Fibroblast of lung (primary cell): Measurements from ENCODE around the gene TMEM232. TPM values are rescaled to one million over a fixed set of nuclear protein-coding genes. Genes with fewer than 3 reads are reported as not detected.
A peak's percentile ranks its signal among the peaks of the same experiment; 100 is the strongest.

Source experiments
- DNase-seq, 2 donors: peaks; one replicate each; pipeline versions ENCODE4 v3.0.0 to v3.0.0-alpha.2; 2010; ENCODE audit warnings: low read depth in 2 of 2
- H2AFZ ChIP-seq: 2 replicates; pipeline ENCODE4 v1.5.1; 2012; ENCODE audit warnings: low read length, control low read depth, inconsistent platforms
- H3K27ac ChIP-seq: 2 replicates; pipeline ENCODE4 v1.5.1; 2011; ENCODE audit warnings: low read length, control low read depth; ENCODE audit not compliant: insufficient read depth
- H3K27me3 ChIP-seq: 2 replicates; pipeline ENCODE4 v1.5.1; 2011; ENCODE audit warnings: mild to moderate bottlenecking, low read length; ENCODE audit not compliant: control insufficient read depth, insufficient read depth
- H3K36me3 ChIP-seq: 2 replicates; pipeline ENCODE4 v1.5.1; 2011; ENCODE audit warnings: low read length; ENCODE audit not compliant: control insufficient read depth, insufficient read depth
- H3K4me1 ChIP-seq: 2 replicates; pipeline ENCODE4 v1.5.1; 2011; ENCODE audit warnings: low read length; ENCODE audit not compliant: control insufficient read depth, insufficient read depth; ENCODE audit errors: extremely low read depth
- H3K4me2 ChIP-seq: 2 replicates; pipeline ENCODE4 v1.5.1; 2011; ENCODE audit warnings: low read length, control low read depth; ENCODE audit not compliant: insufficient read depth; ENCODE audit errors: extremely low read depth
- H3K4me3 ChIP-seq, 4 experiments: fragments of 200-600 bp in 1 of 4; sonication (generic) in 1 of 4; replicated peaks in 1 of 4; 2 replicates each; pipeline ENCODE4 v1.5.1; 2011 to 2016; ENCODE audit warnings: low read length in 4 of 4, low read depth in 3 of 4, mild to moderate bottlenecking in 3 of 4, control low read depth in 2 of 4, inconsistent platforms in 1 of 4, mixed read lengths in 1 of 4; ENCODE audit not compliant: insufficient read depth in 1 of 4; ENCODE audit errors: control extremely low read depth in 1 of 4
- H3K79me2 ChIP-seq: 2 replicates; pipeline ENCODE4 v1.5.1; 2012; ENCODE audit warnings: mild to moderate bottlenecking, low read length, inconsistent platforms; ENCODE audit not compliant: control insufficient read depth, insufficient read depth
- H3K9ac ChIP-seq: 2 replicates; pipeline ENCODE4 v1.5.1; 2011; ENCODE audit warnings: mild to moderate bottlenecking, low read length, control low read depth; ENCODE audit not compliant: insufficient read depth
- H3K9me3 ChIP-seq: 2 replicates; pipeline ENCODE4 v1.5.1; 2012; ENCODE audit warnings: low read depth, low read length; ENCODE audit not compliant: control insufficient read depth, insufficient read depth
- H4K20me1 ChIP-seq: 2 replicates; pipeline ENCODE4 v1.5.1; 2011; ENCODE audit warnings: low read length; ENCODE audit not compliant: control insufficient read depth, insufficient read depth; ENCODE audit errors: extremely low read depth
- EZH2 ChIP-seq: IDR thresholded peaks from 2 replicates; pipeline ENCODE4 v1.5.1; 2012; ENCODE audit warnings: low read length, control low read depth, mild to moderate bottlenecking; ENCODE audit errors: missing control alignments
- polyA plus RNA-seq, 2 donors: library from polyadenylated mRNA; depleted of rRNA in 1 of 2; stranded (reverse) in 1 of 2; unstranded in 1 of 2; fragments of >200 nt; gene quantifications; 2 replicates each; pipeline ENCODE4 v1.2.1, GENCODE V29; 2011 to 2012; ENCODE audit warnings: missing spikeins in 1 of 2
- total RNA-seq: library from RNA; depleted of rRNA; stranded (reverse); fragments of >200 nt; gene quantifications from 2 replicates; pipeline ENCODE4 v1.2.1, GENCODE V29; 2014
- TF ChIP-seq, protein P1 (sequence below), 2 donors: IDR thresholded peaks in 1 of 2; conservative IDR thresholded peaks in 1 of 2; 1 replicate in 1 of 2; 2 replicates in 1 of 2; pipeline ENCODE4 v1.5.1; 2011 to 2012; ENCODE audit warnings: low read length in 2 of 2, control low read depth in 1 of 2, inconsistent platforms in 1 of 2, low read depth in 1 of 2, mild to moderate bottlenecking in 1 of 2

TMEM232 gene
- total and polyA plus RNA-seq, 2 donors (not counting 1 experiment from before 2014, with no cell fraction given) = 2.0 to 5.6 TPM

DNA sequence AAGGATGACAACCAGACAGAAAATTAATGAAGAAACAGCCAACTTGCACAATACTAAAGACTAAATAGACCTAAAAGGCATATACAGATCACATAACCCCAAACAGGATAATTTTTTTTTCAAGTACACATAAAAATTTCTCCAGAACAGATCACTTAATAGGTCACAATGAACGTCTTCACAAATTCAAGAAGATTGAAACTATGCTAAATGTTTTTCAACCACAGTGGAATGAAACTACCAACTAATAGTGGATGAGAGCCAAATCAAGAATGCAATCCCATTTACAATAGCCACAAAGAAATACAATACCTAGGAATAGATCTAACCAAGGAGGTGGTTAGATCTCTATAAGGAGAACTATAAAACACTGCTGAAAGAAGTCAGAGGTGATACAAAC lies 145.8 kb downstream of the TMEM232 start:
- H3K4me3 ChIP-seq = no peak overlapping the region
- no peaks in the 10 kb centered on the region for H3K4me1 ChIP-seq
- H3K27me3 ChIP-seq = no peaks in the 10 kb centered on the region
- no peak overlapping the region for H3K9ac ChIP-seq
- H4K20me1 ChIP-seq = no peaks in the 10 kb centered on the region
- H3K27ac ChIP-seq = no peak overlapping the region
- no peak for TF ChIP-seq EZH2
- TF ChIP-seq, protein P1, sequence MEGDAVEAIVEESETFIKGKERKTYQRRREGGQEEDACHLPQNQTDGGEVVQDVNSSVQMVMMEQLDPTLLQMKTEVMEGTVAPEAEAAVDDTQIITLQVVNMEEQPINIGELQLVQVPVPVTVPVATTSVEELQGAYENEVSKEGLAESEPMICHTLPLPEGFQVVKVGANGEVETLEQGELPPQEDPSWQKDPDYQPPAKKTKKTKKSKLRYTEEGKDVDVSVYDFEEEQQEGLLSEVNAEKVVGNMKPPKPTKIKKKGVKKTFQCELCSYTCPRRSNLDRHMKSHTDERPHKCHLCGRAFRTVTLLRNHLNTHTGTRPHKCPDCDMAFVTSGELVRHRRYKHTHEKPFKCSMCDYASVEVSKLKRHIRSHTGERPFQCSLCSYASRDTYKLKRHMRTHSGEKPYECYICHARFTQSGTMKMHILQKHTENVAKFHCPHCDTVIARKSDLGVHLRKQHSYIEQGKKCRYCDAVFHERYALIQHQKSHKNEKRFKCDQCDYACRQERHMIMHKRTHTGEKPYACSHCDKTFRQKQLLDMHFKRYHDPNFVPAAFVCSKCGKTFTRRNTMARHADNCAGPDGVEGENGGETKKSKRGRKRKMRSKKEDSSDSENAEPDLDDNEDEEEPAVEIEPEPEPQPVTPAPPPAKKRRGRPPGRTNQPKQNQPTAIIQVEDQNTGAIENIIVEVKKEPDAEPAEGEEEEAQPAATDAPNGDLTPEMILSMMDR (conservative IDR thresholded peaks at IDR 0.05 in 1 of 2, IDR thresholded peaks at IDR 0.05 in 1 of 2; ENCODE audit: low read depth in 1 of 2, low read length in 2 of 2) = no peak
- H2AFZ ChIP-seq = no peak overlapping the region
- no peaks in the 10 kb centered on the region for H3K79me2 ChIP-seq
- no peaks in the 10 kb centered on the region for H3K36me3 ChIP-seq
- H3K4me2 ChIP-seq = no peak overlapping the region
- no peaks in the 10 kb centered on the region for H3K9me3 ChIP-seq
- DNase-seq = peak in 1 of 2 donors; percentile 49

DNA sequence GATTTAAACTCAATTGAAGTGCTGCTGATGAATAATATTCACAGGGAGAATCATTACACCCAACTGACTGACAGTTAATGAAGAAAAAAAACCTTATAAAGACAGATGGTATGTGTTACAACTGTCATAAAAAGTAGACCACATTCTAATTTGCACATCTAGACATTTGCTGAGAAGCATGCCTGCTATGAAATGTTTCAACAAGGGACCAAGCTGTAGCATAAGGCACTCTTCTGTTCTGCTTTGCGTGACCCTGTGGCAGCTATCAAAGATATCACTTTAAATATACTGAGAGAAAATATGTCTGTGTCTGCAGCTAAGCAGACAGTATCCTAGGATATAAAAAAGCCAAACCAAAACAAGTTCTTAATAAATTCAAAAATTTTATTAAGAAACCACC lies 153.7 kb downstream of the TMEM232 start:
- H3K9ac ChIP-seq = no peak overlapping the region
- no peak for DNase-seq
- no peak for TF ChIP-seq EZH2
- TF ChIP-seq, protein P1 (conservative IDR thresholded peaks at IDR 0.05 in 1 of 2, IDR thresholded peaks at IDR 0.05 in 1 of 2; ENCODE audit: low read depth in 1 of 2, low read length in 2 of 2) = no peak
- H4K20me1 ChIP-seq = no peaks in the 10 kb centered on the region
- H3K79me2 ChIP-seq = no peaks in the 10 kb centered on the region
- H3K36me3 ChIP-seq = no peaks in the 10 kb centered on the region
- H3K4me1 ChIP-seq = no peaks in the 10 kb centered on the region
- no peak overlapping the region for H3K27ac ChIP-seq
- no peak overlapping the region for H2AFZ ChIP-seq
- no peak overlapping the region for H3K4me2 ChIP-seq
- H3K27me3 ChIP-seq = no peaks in the 10 kb centered on the region
- H3K4me3 ChIP-seq = no peak overlapping the region
- H3K9me3 ChIP-seq = no peaks in the 10 kb centered on the region

DNA sequence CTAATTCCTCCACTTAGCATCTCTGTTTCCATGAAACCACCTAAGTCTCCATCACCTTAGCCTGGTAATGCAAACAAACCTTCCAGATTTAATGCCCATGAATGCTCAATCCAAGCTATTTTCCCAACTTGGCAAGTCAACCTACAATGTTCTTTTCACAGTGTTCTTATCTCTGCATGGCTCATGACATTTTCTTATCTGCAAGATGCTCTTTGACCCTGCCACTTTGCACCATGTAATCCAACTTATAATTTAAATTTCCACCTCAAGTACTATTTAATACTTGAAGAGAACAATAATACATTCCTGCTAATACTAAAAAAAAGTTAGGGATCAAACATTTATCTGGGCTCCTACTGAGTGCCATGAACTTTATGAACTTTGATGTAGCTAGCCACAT lies 164.3 kb downstream of the TMEM232 start:
- H3K27me3 ChIP-seq = no peaks in the 10 kb centered on the region
- H3K79me2 ChIP-seq = no peaks in the 10 kb centered on the region
- H3K36me3 ChIP-seq = no peaks in the 10 kb centered on the region
- no peaks in the 10 kb centered on the region for H3K4me1 ChIP-seq
- no peak overlapping the region for H2AFZ ChIP-seq
- H3K9ac ChIP-seq = no peak overlapping the region
- H3K4me2 ChIP-seq = no peak overlapping the region
- H3K9me3 ChIP-seq = no peaks in the 10 kb centered on the region
- TF ChIP-seq, protein P1 (conservative IDR thresholded peaks at IDR 0.05 in 1 of 2, IDR thresholded peaks at IDR 0.05 in 1 of 2; ENCODE audit: low read depth in 1 of 2, low read length in 2 of 2) = no peak
- no peak for TF ChIP-seq EZH2
- H3K4me3 ChIP-seq = no peak overlapping the region
- H3K27ac ChIP-seq = no peak overlapping the region
- H4K20me1 ChIP-seq = no peaks in the 10 kb centered on the region
- DNase-seq = no peak
